HG03442 (cell line): ENCODE measurements around the gene RPL3.

Experiments
- ATAC-seq: cut with Tn5 transposase; IDR thresholded peaks from one replicate; pipeline ENCODE4 v1.9.1; 2021; ENCODE audit warnings: mild to moderate bottlenecking, moderate library complexity; ENCODE audit not compliant: unreplicated experiment

The RPL3 gene

DNA sequence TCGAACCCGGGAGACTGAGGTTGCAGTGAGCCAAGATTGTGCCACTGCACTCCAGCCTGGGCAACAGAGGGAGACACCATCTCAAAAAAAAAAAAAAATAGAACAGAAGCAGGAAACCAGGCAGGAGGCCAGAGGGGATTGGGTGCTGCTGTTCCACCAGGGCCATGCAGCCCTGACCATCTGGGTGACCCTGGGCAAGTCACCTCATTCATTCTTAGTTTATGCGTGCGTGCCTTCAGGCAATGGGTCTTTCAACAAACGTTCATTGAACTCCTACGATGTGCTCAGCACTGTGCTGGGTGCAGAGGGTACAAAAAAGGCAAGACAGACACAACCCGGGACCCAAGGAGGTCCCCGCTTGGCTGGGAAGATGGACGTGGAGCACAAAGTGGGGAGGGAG lies 18.3 kb downstream of the RPL3 start:
- no peak for ATAC-seq

- no peak for ATAC-seq
Observed at GRCh38 chr22:39300186-39300830, 19.1 kb downstream of the RPL3 start.

DNA sequence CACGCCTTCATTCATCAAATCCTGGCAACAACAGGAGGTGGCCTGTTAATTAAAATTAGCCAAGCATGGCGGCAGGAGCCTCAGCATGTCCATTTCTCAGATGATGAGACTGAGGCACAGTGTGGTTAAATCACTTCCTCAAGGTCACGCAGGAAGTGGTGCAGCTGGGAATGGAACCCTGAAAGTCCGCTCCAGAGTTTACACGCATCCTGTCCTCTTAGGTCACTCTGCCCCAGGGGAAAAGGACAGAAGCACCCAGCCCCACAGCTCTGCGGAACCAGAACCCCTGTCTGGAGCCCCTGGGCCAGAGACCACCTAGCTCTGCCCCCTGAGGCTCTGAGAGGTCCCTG lies 19.6 kb downstream of the RPL3 start:
- ATAC-seq, result no peak

- no peak for ATAC-seq
Observed at GRCh38 chr22:39298241-39298987, 21.0 kb downstream of the RPL3 start.

GRCh38 chr22:39297490-39298240 lies 21.8 kb downstream of the RPL3 start:
- ATAC-seq, result no peak

DNA sequence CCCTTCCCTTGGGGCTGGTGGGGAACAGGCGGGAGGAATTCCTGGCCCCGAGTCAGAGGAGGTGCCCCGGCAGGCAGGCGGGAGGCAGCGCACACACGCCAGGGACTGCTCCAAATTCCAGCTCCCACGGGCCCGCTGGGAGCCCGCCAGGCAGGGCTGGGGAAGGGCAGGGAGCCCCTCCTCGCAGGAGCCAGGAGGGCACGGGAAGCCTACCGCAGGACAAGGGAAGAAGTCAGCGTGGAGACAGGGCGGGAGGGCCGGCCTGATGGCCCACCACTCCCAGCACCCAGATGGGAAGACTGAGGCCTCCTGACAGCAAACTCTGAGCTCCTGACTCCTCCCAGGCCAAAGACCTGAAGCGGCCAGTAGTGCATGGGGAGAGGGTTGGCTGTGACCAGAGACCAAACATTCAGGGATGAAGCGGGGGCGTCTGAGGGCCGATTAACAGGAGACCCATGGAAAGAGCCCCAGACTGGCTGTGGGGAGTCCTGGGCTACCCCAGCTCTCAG lies 22.4 kb downstream of the RPL3 start:
- ATAC-seq, result no peak

DNA sequence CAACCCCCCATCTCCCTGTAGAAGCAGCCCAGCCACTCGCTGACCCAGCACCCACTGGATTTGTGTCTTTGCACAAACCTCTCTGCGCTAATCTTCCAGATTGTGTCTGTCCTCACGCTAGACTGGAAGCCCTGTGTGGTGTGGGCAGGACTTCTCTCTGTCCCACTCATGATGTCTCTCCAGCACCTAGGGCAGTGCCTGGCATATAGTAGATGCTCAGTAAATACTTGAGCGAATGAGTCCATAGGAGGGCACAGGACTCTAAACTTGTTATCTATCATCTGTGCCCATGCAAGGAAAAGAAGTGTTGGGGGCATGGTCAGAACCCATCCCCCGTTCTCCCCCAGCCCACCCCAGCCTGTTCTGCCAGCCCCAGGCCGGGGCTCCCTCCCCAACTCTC lies 22.9 kb downstream of the RPL3 start:
- no peak for ATAC-seq

GRCh38 chr22:39294571-39295468 lies 24.6 kb downstream of the RPL3 start:
- no peak for ATAC-seq

DNA sequence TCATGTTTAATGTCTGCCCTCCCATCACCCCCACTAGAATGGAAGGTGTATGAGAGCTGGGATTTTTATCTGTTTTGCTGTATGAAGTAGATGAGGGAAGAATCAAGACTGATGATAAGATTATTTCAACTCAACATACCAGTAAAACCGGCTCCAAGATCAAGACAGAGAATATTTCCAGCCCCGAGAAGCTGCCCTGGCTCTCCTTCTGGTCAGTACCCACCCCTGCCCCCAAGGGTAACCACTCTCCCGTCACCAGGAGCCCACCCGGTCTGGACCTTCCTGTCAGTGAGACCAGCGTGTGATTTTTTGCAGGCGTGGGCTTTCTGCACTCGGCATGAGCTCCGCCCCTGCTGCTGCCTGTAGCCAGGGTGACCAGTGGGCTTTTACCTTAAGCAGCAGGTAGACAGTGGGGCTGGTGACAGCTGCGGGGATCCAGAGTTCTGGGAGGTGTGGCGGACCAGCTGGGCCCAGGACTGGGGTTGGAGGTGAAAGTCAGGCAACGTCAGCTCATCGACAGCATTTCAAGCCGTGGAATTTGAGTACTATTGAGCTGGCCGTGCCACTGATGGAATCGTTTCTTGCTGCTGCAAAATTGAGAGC lies 25.6 kb downstream of the RPL3 start:
- ATAC-seq, result no peak

DNA sequence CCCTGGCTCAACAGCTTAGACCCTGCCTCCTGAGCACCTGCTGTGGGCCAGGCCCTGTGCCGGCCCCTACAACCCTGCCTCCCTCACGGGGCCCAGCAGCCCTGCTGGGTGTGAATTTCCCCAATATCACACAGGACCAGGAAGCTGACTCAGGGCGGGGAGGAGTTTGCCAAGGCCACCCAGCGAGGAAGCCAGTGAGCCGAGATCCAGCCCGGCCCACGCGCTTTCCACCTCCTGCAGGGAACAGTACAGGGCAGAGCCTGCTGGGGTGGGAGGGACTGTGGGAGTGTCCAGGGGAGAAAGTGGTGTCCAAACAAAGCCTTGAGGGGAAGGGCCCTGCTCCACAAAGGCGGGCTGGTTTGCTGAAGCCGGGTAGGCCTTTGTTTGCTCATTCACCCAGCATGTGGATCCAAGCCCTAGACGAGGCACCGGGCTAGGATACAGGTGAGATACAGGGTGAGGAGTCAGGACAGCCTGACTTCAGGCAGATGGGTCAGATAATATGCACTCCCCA lies 26.8 kb downstream of the RPL3 start:
- ATAC-seq, result no peak

DNA sequence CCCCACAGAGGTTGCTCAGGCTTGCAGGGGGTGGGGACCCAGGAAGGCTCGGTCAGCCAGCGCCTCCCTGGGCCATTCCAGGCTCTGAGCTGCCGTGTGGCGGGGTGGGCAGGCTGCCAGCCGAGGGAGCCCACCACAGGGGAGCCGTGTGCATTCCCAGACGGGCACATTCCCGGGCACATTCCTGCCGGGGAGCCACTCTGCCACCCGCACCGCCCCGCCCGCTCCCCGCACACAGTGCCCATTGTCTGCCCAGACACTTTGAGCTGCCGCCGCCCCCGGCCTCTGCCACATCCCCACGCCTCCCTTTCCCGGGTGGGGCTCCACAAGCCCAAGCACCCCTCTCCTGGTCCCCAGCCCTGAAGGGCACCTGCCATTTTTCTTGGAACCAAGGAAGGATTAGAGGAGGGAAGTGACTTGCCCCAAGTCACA lies 27.4 kb downstream of the RPL3 start:
- ATAC-seq, result no peak

- ATAC-seq, result no peak
Observed at GRCh38 chr22:39291523-39291922, 27.9 kb downstream of the RPL3 start.

DNA sequence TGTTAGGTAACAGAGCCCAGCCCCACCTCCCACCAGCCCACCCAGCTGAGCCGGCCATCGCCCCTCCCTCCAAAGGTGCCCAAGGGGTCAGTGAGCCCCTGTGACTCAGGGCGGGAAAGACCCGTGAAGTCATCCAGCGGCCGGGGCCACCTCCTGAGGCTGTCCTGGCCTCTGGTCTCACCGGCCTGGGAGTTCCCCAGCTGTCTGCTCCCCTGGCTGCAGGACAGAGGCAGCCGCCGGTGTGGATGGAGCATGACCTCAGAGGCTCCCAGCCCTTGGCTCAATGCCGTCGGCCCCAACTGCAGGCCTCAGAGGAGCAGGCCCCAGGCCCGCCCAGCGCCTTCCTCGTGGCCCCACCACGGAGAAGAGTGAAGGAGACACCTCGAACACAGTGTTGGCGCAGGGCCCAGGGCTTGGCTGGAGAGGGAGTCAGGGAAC lies 28.7 kb downstream of the RPL3 start:
- ATAC-seq, result no peak

- ATAC-seq, result no peak
Observed at GRCh38 chr22:39289975-39290720, 29.3 kb downstream of the RPL3 start.

DNA sequence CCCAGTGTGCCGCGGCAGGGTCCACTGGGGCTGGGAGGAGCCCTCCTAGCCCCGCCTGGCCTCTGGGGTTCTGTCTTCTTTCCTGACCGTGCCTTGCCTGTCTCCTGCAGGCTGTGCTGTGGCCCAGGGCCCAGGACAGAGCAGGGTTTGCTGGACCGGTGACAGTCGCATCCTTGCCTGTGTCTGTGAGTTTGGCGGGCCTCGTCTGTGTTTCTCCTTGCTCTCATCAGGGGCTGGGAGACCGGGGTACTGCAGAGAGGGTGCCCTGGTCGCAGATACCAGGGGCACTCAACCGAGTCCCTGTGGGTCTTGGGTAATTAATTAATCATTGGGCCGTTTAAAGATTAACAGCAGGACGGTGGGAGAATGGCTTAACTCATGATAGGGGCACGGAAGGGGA lies 29.9 kb downstream of the RPL3 start:
- ATAC-seq, result no peak

DNA sequence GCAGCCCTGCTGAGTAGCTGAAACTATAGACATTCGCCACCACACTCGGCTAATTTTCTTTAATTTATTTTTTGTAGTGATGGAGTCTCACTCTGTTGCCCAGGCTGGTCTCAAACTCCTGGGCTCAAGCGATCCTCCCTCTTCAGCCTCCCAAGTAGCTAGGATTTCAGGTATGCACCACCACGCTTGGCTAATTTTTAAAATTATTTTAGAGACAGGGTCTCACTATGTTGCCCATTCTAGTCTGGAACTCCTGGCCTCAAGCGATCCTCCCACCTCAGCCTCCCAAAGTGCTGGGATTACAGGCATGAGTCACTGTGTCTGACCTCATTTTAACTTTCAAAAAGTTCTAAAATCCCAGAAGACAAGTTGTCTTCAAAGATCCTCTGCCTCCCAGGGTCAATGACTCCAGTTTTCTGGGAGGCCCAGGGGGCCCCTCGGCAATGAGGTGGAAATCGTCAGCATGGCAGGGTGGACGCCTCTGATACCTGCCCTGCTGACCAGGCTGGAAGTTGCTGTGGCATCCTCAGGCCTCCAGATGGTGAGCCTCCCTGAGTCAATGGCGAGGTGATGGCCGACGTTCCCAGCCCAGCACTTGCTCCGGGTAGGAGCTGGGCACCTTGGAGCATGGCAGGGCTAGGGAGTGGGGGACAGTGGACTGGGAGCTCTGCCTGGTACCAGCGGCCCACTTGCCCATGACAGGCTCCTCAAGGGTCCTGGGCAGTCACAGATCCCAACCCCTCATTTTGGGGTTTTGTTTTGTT lies 31.1 kb downstream of the RPL3 start:
- ATAC-seq, result no peak

DNA sequence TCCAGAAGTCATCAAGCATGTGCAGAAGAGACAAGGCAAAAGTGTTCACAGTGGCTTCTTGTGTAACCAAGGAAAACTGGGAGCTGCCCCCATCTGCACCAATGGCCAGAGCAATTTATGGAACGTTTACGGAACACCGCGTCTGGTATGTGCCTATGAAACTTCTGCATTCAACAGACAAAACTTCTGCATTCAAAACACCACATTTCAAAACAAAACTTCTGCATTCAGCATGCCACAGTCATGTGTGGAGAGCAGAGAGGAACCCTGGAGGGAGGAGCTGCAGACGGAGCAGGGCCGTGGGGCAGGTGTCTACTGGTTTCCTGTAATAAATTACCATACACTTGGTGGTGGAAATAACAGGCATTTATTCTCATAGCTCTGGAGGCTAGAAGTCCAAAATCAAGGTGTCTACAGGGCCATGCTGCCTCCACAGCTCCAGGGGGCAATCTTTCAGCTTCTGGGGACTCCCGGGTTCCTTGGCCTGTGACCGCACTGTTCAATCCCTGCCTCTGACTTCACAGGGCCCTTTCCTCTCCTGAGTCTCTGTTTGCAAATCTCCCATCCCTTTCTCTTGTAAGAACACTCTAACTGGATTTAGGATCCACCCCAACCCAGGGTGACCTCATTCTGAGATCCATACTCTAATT lies 32.2 kb downstream of the RPL3 start:
- ATAC-seq, result no peak

GRCh38 chr22:39284983-39285382 lies 34.4 kb downstream of the RPL3 start:
- ATAC-seq, result no peak
